HepG2 (cell line): ENCODE measurements around the gene PMEPA1. TPM values are rescaled to one million over a fixed set of nuclear protein-coding genes. Genes with fewer than 3 reads are reported as not detected.

Experiments
- ATAC-seq: fragments of 200-7000 bp; cut with Tn5 transposase; 3 replicates; pipeline ENCODE4 v1.9.1; 2020; ENCODE audit warnings: mild to moderate bottlenecking, moderate library complexity
- BruUV-seq: library from RNA; stranded (reverse); fragments of 400-500 nt; replicated peaks from 2 replicates; lab custom pipeline; 2021; lab: Mats Ljungman, UMichigan
- CTCF ChIA-PET: fragments of 300-600 bp; formaldehyde crosslinking; extraction: SDS; loops from one replicate; lab custom pipeline; 2021; ENCODE audit warnings: low total read pairs, inconsistent platforms, low intra/inter-chr PET ratio; lab: Yijun Ruan, JAX
- POLR2A ChIA-PET: fragments of 350-600 bp; sonication (Branson Sonifier 250); formaldehyde crosslinking; loops from one replicate; lab custom pipeline; 2020; ENCODE audit warnings: antibody characterized with exemption, inconsistent platforms; lab: Yijun Ruan, JAX
- DNase-seq: peaks from one replicate; pipeline ENCODE4 v3.0.0-alpha.2; 2015; ENCODE audit warnings: low spot score
- FAIRE-seq: peaks from 3 replicates; lab custom pipeline; 2011; peaks lifted over from hg19 to GRCh38; lab: Jason Lieb, UNC
- H2AFZ ChIP-seq: one replicate; pipeline ENCODE4 v1.6.1; 2011; ENCODE audit warnings: low read length, inconsistent platforms
- H3K27ac ChIP-seq: fragments of 300-600 bp; 3 replicates; pipeline ENCODE4 v1.8.0; 2011; ENCODE audit warnings: mixed run types, mild to moderate bottlenecking, mixed read lengths, low read length, inconsistent platforms; ENCODE audit not compliant: insufficient read depth; ENCODE audit errors: extremely low read length
- H3K27me3 ChIP-seq, 2 experiments: fragments of 200-600 bp in 1 of 2; 2 replicates in 1 of 2; 3 replicates in 1 of 2; pipeline versions ENCODE4 v1.6.0 to v1.8.0; 2011; ENCODE audit warnings: low read length in 2 of 2, mild to moderate bottlenecking in 2 of 2, moderate library complexity in 2 of 2, inconsistent platforms in 1 of 2; ENCODE audit not compliant: insufficient read depth in 2 of 2, control insufficient read depth in 1 of 2
- H3K36me3 ChIP-seq, 2 experiments: fragments of 200-600 bp in 1 of 2; replicated peaks in 1 of 2; 2 replicates in 1 of 2; 3 replicates in 1 of 2; pipeline versions ENCODE4 v1.5.1 to v1.8.0; 2011; ENCODE audit warnings: low read length in 2 of 2, inconsistent platforms in 1 of 2; ENCODE audit not compliant: insufficient read depth in 2 of 2, control insufficient read depth in 1 of 2
- H3K4me1 ChIP-seq: 2 replicates; pipeline ENCODE4 v1.5.1; 2012; ENCODE audit warnings: low read length, inconsistent platforms; ENCODE audit not compliant: insufficient read depth
- H3K4me2 ChIP-seq: 2 replicates; pipeline ENCODE4 v1.6.0; 2011; ENCODE audit warnings: low read depth, low read length, inconsistent platforms
- H3K4me3 ChIP-seq, 3 experiments: fragments of 200-600 bp in 1 of 3; sonication (generic), shearing (Covaris generic) in 1 of 3; replicated peaks in 1 of 3; 2 replicates each; pipeline ENCODE4 v1.5.1; 2011 to 2016; ENCODE audit warnings: low read length in 3 of 3, inconsistent platforms in 2 of 3, low read depth in 2 of 3, mild to moderate bottlenecking in 2 of 3, control low read depth in 1 of 3, mixed read lengths in 1 of 3; ENCODE audit not compliant: insufficient read depth in 1 of 3
- H3K79me2 ChIP-seq: one replicate; pipeline ENCODE4 v1.6.1; 2011; ENCODE audit warnings: low read length, inconsistent platforms; ENCODE audit not compliant: insufficient read depth
- H3K9ac ChIP-seq: 2 replicates; pipeline ENCODE4 v1.6.0; 2011; ENCODE audit warnings: mild to moderate bottlenecking, low read depth, low read length, inconsistent platforms; ENCODE audit not compliant: insufficient read depth
- H3K9me3 ChIP-seq: 2 replicates; pipeline ENCODE4 v1.5.1; 2012; ENCODE audit warnings: mild to moderate bottlenecking, low read length
- H4K20me1 ChIP-seq: 2 replicates; pipeline ENCODE4 v1.6.0; 2011; ENCODE audit warnings: inconsistent platforms, mild to moderate bottlenecking, low read length, moderate library complexity; ENCODE audit not compliant: insufficient read depth
- AGO1 ChIP-seq: fragments of 200-400 bp; formaldehyde crosslinking; IDR thresholded peaks from 2 replicates; pipeline ENCODE4 v1.6.1; 2017; ENCODE audit warnings: mild to moderate bottlenecking, low read depth, low read length, moderate library complexity; ENCODE audit not compliant: poor library complexity, severe bottlenecking
- ATF2 ChIP-seq: sonication (generic); formaldehyde crosslinking; IDR thresholded peaks from 2 replicates; pipeline ENCODE4 v1.4.0; 2020; ENCODE audit warnings: missing genetic modification reagents
- ATF4 ChIP-seq, 2 experiments: fragments of 450-650 bp in 1 of 2; sonication (generic) in 1 of 2; formaldehyde crosslinking; IDR thresholded peaks; 2 replicates each; pipeline versions ENCODE4 v1.5.0 to v1.8.0; 2020 to 2022; ENCODE audit warnings: mild to moderate bottlenecking in 1 of 2, missing genetic modification reagents in 1 of 2
- BCL6 ChIP-seq: IDR thresholded peaks from 2 replicates; pipeline ENCODE4 v1.6.1; 2016; ENCODE audit warnings: missing genetic modification reagents, missing compliant biosample characterization
- CHD2 ChIP-seq: IDR thresholded peaks from 2 replicates; pipeline ENCODE4 v1.6.1; 2011; ENCODE audit warnings: low read depth, low read length, improper control_type of control experiment
- FOXA1 ChIP-seq, 2 experiments: fragments of 450-650 bp in 1 of 2; sonication (generic) in 1 of 2; formaldehyde crosslinking in 1 of 2; IDR thresholded peaks; 2 replicates each; pipeline versions ENCODE4 v1.4.0 to v1.6.1; 2016 to 2020; ENCODE audit warnings: missing genetic modification reagents in 1 of 2
- GATAD2A ChIP-seq: IDR thresholded peaks from 2 replicates; pipeline ENCODE4 v1.6.1; 2016
- GTF2F1 ChIP-seq: fragments of 150-350 bp; IDR thresholded peaks from 2 replicates; pipeline ENCODE4 v1.6.1; 2014; ENCODE audit warnings: low read length
- IKZF4 ChIP-seq: sonication (generic); formaldehyde crosslinking; IDR thresholded peaks from 2 replicates; pipeline ENCODE4 v1.5.1; 2020; ENCODE audit warnings: borderline replicate concordance, mild to moderate bottlenecking, low read depth, missing genetic modification reagents; ENCODE audit errors: not compliant biosample characterization
- MAF1 ChIP-seq: sonication (generic); formaldehyde crosslinking; IDR thresholded peaks from 2 replicates; pipeline ENCODE4 v1.5.0; 2020; ENCODE audit warnings: missing genetic modification reagents, borderline replicate concordance
- PITX1 ChIP-seq: sonication (generic); formaldehyde crosslinking; IDR thresholded peaks from 2 replicates; pipeline ENCODE4 v1.5.1; 2020; ENCODE audit warnings: mild to moderate bottlenecking, missing genetic modification reagents
- RBM22 ChIP-seq: fragments of 200-400 bp; formaldehyde crosslinking; optimal IDR thresholded peaks from 2 replicates; pipeline ENCODE3; 2017; ENCODE audit warnings: mild to moderate bottlenecking, low read length, moderate library complexity
- SMAD3 ChIP-seq: sonication (generic); formaldehyde crosslinking; IDR thresholded peaks from 2 replicates; pipeline ENCODE4 v1.4.0; 2020; ENCODE audit warnings: missing genetic modification reagents
- TCF12 ChIP-seq, 2 experiments: fragments of 450-650 bp in 1 of 2; sonication (generic) in 1 of 2; formaldehyde crosslinking in 1 of 2; IDR thresholded peaks; 2 replicates each; pipeline versions ENCODE4 v1.6.1 to v1.8.0; 2017 to 2022; ENCODE audit warnings: antibody characterized with exemption in 1 of 2, mild to moderate bottlenecking in 1 of 2, missing genetic modification reagents in 1 of 2, moderate library complexity in 1 of 2
- WIZ ChIP-seq: sonication (generic); formaldehyde crosslinking; IDR thresholded peaks from 2 replicates; pipeline ENCODE4 v1.5.1; 2020; ENCODE audit warnings: mild to moderate bottlenecking, missing genetic modification reagents
- ZNF770 ChIP-seq: sonication (generic); formaldehyde crosslinking; IDR thresholded peaks from 2 replicates; pipeline ENCODE4 v1.5.0; 2020; ENCODE audit warnings: mild to moderate bottlenecking, missing genetic modification reagents
- ZNF850 ChIP-seq: sonication (generic); formaldehyde crosslinking; conservative IDR thresholded peaks from 2 replicates; pipeline ENCODE4 v1.9.0; 2021; ENCODE audit warnings: mild to moderate bottlenecking, missing genetic modification reagents
- WGBS: methylation state at CpG from one replicate; pipeline ENCODE4 v1.1.6; 2017; ENCODE audit warnings: low lambda C conversion rate; 5-methylcytosine and 5-hydroxymethylcytosine counted together
- in situ Hi-C: cut with HindIII; loops from 2 replicates; pipeline ENCODE4 v1.10.0; 2017; ENCODE audit warnings: low pct_unique_long_range_greater_than_20kb; ENCODE audit not compliant: extremely low pct_ligation_motif_present
- intact Hi-C: fragments of 100-400 bp; cut with micrococcal nuclease; formaldehyde crosslinking; loops from one replicate; pipeline ENCODE4 v1.10.0; 2022; ENCODE audit not compliant: unreplicated experiment
- polyA plus RNA-seq, 8 experiments: library from polyadenylated mRNA; depleted of rRNA in 3 of 8; stranded (reverse) in 7 of 8; unstranded in 1 of 8; fragments of >200 nt; fragmentation: Illumina TruSeq in 4 of 8; extraction: Trizol in 4 of 8; gene quantifications; 2 replicates each; pipeline versions ENCODE4 v1.2.1 to v1.2.3, GENCODE V29; 2011 to 2016; ENCODE audit warnings: low read depth in 4 of 8, missing spikeins in 1 of 8, mixed read lengths in 1 of 8; ENCODE audit not compliant: insufficient read depth in 1 of 8
- total RNA-seq, 5 experiments: library from RNA; depleted of rRNA; stranded (reverse); fragments of >200 nt; fragmentation: Illumina TruSeq; extraction: Trizol; gene quantifications; 2 replicates each; pipeline ENCODE4 v1.2.3, GENCODE V29; 2016; ENCODE audit warnings: low read depth in 1 of 5

PMEPA1 gene
- total and polyA plus RNA-seq, 2 of the 13 experiments (the other 11 are each of a cell fraction or from before 2014, with no cell fraction given), result not detected

DNA sequence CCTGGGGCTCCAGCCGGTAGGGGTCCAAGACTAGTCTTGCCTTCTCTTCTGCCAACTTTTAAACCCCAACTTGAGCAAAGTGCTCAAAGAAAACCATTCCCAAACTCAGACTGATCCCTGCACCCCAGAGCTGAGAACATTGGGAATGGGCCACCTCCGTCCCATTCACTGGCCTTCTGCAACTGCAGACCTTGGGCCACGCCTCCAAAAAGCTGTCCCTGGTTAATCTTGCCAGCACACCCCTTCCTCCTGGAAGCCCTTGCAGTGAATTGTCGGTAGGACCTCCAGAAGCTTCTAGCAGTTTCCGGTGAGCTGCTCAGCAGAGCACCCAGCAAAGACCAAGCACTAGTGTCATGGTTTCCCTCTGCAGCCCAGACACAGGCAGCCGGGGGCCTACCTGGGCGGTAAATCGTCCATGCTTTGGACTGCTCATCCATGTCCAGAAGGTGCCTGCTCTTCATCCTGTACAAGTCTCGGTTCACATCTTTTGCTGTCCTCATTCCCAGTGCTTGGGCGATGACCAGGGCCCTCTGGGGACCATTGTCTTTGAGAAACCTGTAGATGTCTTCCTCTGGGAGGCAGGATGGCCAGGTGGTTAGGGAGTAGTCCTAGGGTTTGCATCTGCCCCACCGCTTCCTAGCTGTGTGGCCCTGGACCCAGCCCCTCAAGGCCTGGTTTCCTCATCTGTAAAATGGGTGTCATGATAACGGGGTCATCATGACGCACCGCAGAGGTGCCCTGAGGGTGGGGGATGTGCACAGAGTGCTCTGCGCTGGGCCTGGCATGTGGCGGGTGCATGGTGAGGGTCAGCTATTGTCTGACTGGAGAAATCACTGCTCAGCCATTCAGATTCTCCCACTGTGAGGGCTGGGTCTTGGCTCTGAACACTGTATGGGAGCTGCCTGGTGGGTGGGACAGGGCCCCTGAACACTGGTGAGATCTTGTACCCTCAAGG lies 95.0 kb downstream of the PMEPA1 start:
- BruUV-seq, result no TSS peak
- no peak overlapping the region for H2AFZ ChIP-seq
- no peaks in the 10 kb centered on the region for H3K9me3 ChIP-seq
- H3K4me2 ChIP-seq, result no peak overlapping the region
- no peak for DNase-seq
- no peak overlapping the region for H3K4me3 ChIP-seq
- no peak overlapping the region for H3K9ac ChIP-seq
- no peaks in the 10 kb centered on the region for H3K36me3 ChIP-seq
- H3K27me3 ChIP-seq, result peaks cover 9 to 84% of the 10 kb centered on the region in 2 experiments; a peak in 4 of 5 replicates
- no peaks in the 10 kb centered on the region for H3K79me2 ChIP-seq
- FAIRE-seq, result no peak
- no peaks in the 10 kb centered on the region; the same call in 1 of the 2 replicates for H4K20me1 ChIP-seq
- no peak overlapping the region for H3K27ac ChIP-seq
- ChIA-PET POLR2A (no interaction called here), CTCF (no interaction called here)
- ATAC-seq, result no peak
- no peaks in the 10 kb centered on the region for H3K4me1 ChIP-seq
- 15% methylated on average over 16 of the region's 16 CpGs for WGBS
- TF ChIP-seq FOXA1 (IDR thresholded peaks at IDR 0.05) (no peak), FOXA1 (CRISPR knock-in tag; IDR thresholded peaks at IDR 0.05) (no peak), TCF12 (IDR thresholded peaks at IDR 0.05) (no peak), TCF12 (CRISPR knock-in tag; IDR thresholded peaks at IDR 0.05) (no peak), GTF2F1 (no peak), AGO1 (no peak), GATAD2A (CRISPR knock-in tag) (no peak), ATF2 (no peak), ATF4 (CRISPR knock-in tag; IDR thresholded peaks at IDR 0.05) (no peak), WIZ (CRISPR knock-in tag) (no peak), ZNF770 (CRISPR knock-in tag) (no peak), SMAD3 (CRISPR knock-in tag) (no peak), IKZF4 (CRISPR knock-in tag) (no peak), MAF1 (no peak), BCL6 (CRISPR knock-in tag) (no peak), RBM22 (no peak), PITX1 (CRISPR knock-in tag) (no peak), CHD2 (no peak), ZNF850 (CRISPR knock-in tag) (no peak)
- intact Hi-C loops (no loop called here), in situ Hi-C loops (no loop called here)
